Gastroesophageal sphincter (tissue), 4 donors: ENCODE data around the gene SGIP1. TPM values are rescaled to one million over a fixed set of nuclear protein-coding genes. Genes with fewer than 3 reads are reported as not detected.

Experiments
- ATAC-seq: fragments of 150-250 bp; one replicate; pipeline ENCODE4 v1.9.1; 2016; ENCODE audit warnings: mild to moderate bottlenecking, moderate library complexity
- H3K27ac ChIP-seq, 4 donors: fragments of 200-600 bp; sonication (generic) in 3 of 4; 1 replicate in 3 of 4; 2 replicates in 1 of 4; pipeline ENCODE4 v1.5.1; 2016 to 2019
- H3K27me3 ChIP-seq: fragments of 200-600 bp; sonication (generic); one replicate; pipeline ENCODE4 v1.5.1; 2019
- H3K36me3 ChIP-seq, 2 donors: fragments of 200-600 bp; sonication (generic); one replicate each; pipeline ENCODE4 v1.5.1; 2019; ENCODE audit warnings: control low read depth in 1 of 2
- H3K4me1 ChIP-seq, 3 donors: fragments of 200-600 bp; sonication (generic); 1 replicate in 2 of 3; 2 replicates in 1 of 3; pipeline ENCODE4 v1.5.1; 2016 to 2019; ENCODE audit warnings: control low read depth in 2 of 3
- H3K4me3 ChIP-seq, 2 donors: fragments of 200-600 bp; sonication (generic); one replicate each; pipeline ENCODE4 v1.5.1; 2019; ENCODE audit warnings: mild to moderate bottlenecking in 1 of 2, moderate library complexity in 1 of 2
- H3K9me3 ChIP-seq, 3 donors: fragments of 200-600 bp; sonication (generic); one replicate each; pipeline ENCODE4 v1.5.1; 2017 to 2019; ENCODE audit warnings: control low read depth in 2 of 3
- EP300 ChIP-seq: sonication (generic); formaldehyde crosslinking; IDR thresholded peaks from one replicate; pipeline ENCODE4 v1.6.1; 2017; ENCODE audit warnings: antibody characterized with exemption, mild to moderate bottlenecking
- POLR2A ChIP-seq, 2 donors: fragments of 450-650 bp; IDR thresholded peaks; one replicate each; pipeline ENCODE4 v1.6.1; 2017; ENCODE audit warnings: antibody characterized with exemption in 2 of 2, mild to moderate bottlenecking in 2 of 2, moderate library complexity in 1 of 2
- POLR2AphosphoS5 ChIP-seq: sonication (generic); formaldehyde crosslinking; IDR thresholded peaks from one replicate; pipeline ENCODE4 v1.6.1; 2017; ENCODE audit warnings: antibody characterized with exemption
- WGBS, 2 donors: methylation state at CpG; one replicate each; pipeline ENCODE4 v1.1.5; 2018; ENCODE audit warnings: low coverage in 1 of 2; 5-methylcytosine and 5-hydroxymethylcytosine counted together
- total RNA-seq, 4 donors: library from RNA; depleted of rRNA; stranded (reverse); fragments of >200 nt; gene quantifications; one replicate each; pipeline ENCODE4 v1.1.0, GENCODE V29; 2016
- TF ChIP-seq, protein P1 (sequence below), 4 experiments: fragments of 200-600 bp in 2 of 4; fragments of 450-650 bp in 2 of 4; sonication (generic) in 1 of 4; IDR thresholded peaks; one replicate each; pipeline ENCODE4 v1.5.1; 2017 to 2019; ENCODE audit warnings: antibody characterized with exemption in 4 of 4, mild to moderate bottlenecking in 2 of 4, moderate library complexity in 2 of 4

The SGIP1 gene
- total RNA-seq, 4 donors from 2014 or later: 6.5 to 14.0 (median 10.7) TPM

DNA sequence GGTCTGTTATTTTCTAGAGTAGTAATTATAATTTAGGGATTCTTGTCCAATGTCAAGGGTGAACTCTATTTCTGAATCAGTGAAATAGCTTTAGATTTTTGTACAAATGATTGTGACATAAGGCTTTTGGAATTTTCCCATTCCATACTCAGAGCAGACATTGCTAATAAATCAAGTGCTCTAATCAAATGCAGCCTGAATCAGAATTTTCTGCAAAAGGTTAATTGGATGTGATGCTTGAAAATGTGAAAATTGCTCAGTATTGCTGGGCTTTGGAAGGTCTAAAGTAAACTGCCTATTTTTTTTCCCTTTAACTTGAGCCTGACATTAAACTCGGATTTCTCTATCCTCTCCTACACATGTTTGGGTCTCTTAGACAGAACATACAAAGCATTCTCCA lies 23.2 kb downstream of the SGIP1 start:
- Histone ChIP-seq H3K27me3 (no peaks in the 10 kb centered on the region), H3K27ac (no peak overlapping the region), H3K4me1 (peaks cover 0 to 24% (median 0%) of the 10 kb centered on the region in 3 donors), H3K36me3 (no peaks in the 10 kb centered on the region), H3K9me3 (no peaks in the 10 kb centered on the region), H3K4me3 (no peak overlapping the region)
- 50 to 67% methylated on average over 1 of the region's 1 CpG for WGBS, 2 donors
- no peak for ATAC-seq
- TF ChIP-seq EP300 (no peak), POLR2AphosphoS5 (no peak), POLR2A (IDR thresholded peaks at IDR 0.05) (no peak)
- TF ChIP-seq, protein P1, sequence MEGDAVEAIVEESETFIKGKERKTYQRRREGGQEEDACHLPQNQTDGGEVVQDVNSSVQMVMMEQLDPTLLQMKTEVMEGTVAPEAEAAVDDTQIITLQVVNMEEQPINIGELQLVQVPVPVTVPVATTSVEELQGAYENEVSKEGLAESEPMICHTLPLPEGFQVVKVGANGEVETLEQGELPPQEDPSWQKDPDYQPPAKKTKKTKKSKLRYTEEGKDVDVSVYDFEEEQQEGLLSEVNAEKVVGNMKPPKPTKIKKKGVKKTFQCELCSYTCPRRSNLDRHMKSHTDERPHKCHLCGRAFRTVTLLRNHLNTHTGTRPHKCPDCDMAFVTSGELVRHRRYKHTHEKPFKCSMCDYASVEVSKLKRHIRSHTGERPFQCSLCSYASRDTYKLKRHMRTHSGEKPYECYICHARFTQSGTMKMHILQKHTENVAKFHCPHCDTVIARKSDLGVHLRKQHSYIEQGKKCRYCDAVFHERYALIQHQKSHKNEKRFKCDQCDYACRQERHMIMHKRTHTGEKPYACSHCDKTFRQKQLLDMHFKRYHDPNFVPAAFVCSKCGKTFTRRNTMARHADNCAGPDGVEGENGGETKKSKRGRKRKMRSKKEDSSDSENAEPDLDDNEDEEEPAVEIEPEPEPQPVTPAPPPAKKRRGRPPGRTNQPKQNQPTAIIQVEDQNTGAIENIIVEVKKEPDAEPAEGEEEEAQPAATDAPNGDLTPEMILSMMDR (IDR thresholded peaks at IDR 0.05): no peak

DNA sequence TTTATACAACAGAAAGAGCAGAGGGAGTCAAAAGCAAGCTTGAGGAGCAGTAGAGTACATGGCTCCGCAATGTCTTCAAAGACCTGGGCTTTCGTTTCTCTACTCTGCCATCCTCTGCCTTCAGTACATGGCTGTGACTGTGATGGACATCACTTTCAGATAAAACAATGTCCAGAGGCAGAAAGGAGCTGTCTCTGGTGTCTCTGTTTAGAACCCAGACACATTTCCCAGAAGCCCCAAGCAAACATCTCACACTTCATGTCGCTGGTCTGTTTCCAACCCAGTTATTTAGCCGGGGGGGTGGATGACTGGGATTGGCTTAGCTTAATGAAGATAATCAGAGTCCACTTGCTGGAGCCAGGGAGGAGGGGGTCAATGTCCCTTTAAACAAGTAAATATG lies 25.6 kb downstream of the SGIP1 start:
- Histone ChIP-seq H3K4me1 (peaks cover 0 to 34% (median 4%) of the 10 kb centered on the region in 3 donors), H3K9me3 (no peaks in the 10 kb centered on the region), H3K27ac (no peak overlapping the region), H3K4me3 (no peak overlapping the region), H3K36me3 (no peaks in the 10 kb centered on the region), H3K27me3 (no peaks in the 10 kb centered on the region)
- 66 to 94% methylated on average over 3 to 4 of the region's 4 CpGs for WGBS, 2 donors
- no peak for TF ChIP-seq EP300
- no peak for TF ChIP-seq POLR2A (IDR thresholded peaks at IDR 0.05)
- TF ChIP-seq POLR2AphosphoS5: no peak
- TF ChIP-seq, protein P1 (IDR thresholded peaks at IDR 0.05): no peak
- no peak for ATAC-seq

DNA sequence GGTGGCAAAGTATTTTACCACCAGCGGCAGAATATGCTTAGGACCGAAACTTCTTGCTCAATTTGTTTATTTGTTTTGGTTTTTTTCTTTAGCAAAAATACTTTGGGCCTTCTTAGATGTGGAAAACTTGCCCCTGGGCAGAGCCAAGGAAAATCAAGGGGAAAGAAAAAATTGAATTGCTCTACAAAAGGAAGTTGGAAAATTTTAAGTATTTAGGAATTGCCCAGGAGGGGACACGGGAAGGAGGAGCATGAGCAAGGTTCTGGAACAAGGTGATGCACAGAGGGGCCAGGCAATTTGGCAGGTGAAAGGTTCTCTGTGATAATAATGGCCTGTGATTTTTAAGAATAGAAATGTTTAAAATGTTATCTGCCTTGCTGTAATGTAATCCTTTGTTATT lies 28.6 kb downstream of the SGIP1 start:
- 71 to 75% methylated on average over 1 to 3 of the region's 3 CpGs for WGBS, 2 donors
- Histone ChIP-seq H3K4me1 (peaks cover 0 to 21% (median 4%) of the 10 kb centered on the region in 3 donors), H3K9me3 (no peaks in the 10 kb centered on the region), H3K27ac (peak overlapping the region in 1 of 4 donors; percentile 44), H3K27me3 (no peaks in the 10 kb centered on the region), H3K4me3 (no peak overlapping the region), H3K36me3 (no peaks in the 10 kb centered on the region)
- no peak for ATAC-seq
- TF ChIP-seq POLR2A (IDR thresholded peaks at IDR 0.05) (no peak), POLR2AphosphoS5 (no peak), EP300 (no peak)
- TF ChIP-seq, protein P1 (IDR thresholded peaks at IDR 0.05): no peak

DNA sequence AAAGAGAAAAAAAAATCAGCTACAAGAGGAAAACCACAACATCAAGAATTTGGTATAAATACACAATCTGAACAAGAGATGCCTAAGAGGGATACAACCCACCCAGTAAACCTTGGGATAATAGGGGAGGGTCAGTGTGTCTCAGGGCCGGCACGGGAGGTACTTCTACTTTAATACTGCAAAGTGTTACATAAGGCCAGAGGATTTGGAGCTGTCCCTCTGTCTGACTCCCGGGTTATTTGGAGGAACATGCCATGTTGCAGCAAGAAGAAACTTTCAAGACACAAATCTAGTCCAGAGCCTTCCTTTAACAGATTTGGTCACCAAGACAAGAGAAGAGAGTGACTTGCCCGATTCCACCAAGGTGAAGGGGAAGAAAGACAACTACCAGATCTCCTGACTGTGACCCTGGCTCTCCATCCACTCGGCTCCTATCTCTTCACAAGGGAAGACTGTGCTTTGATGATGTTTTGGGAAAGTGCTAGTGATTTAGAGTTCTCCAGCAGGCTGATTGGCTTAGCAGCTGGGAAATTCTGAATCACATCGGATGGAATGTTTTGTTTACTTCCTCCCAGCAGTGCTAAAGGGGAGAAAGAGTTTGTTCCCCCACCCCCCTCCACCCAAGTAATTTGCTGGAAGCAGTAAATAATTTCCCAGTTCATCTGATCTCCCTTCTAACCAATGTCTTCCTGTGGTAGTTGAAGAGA lies 29.3 kb downstream of the SGIP1 start:
- TF ChIP-seq POLR2AphosphoS5 (peak; percentile 54), EP300 (no peak)
- H3K27ac ChIP-seq: peak overlapping the region in 3 of 4 donors; percentile 25 to 44 (median 29)
- peak; percentile 62 for ATAC-seq

DNA sequence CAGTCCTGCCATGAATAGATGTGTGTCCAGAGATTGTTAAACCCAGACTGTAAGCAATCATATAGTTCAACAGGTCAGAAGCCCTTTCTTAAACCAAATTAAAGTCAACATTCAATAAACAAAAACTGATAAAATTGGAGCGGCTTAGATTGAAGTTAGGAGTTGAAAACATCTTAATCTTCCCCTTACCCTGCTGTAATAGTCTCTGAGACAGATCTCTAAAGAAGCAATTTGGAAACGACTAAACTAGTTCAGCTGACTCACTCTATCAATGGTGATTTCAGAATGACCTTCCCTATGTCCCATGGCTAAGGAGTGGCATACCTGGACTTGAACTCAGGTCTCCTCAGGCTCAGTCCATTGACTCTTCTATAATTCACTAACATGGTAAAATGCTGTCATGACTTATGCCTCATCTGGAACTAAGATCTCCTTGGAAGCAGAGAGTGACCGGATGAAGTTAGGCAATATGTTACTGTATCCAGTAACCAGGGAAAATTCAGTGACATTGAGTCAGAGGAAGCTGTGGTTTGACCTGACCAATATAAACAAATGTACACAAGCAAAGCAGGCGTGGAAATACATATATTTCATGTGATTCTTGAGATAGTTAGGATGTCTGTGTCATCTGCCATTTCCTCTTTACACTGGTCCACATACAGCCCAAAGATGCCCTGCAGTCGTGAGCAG lies 30.1 kb downstream of the SGIP1 start:
- TF ChIP-seq, protein P1 (IDR thresholded peaks at IDR 0.05): no peak
- peak; percentile 11 for TF ChIP-seq POLR2AphosphoS5
- 53 to 60% methylated on average over 4 to 5 of the region's 5 CpGs for WGBS, 2 donors
- H3K4me1 ChIP-seq: peaks cover 0 to 16% (median 4%) of the 10 kb centered on the region in 3 donors
- H3K9me3 ChIP-seq: no peaks in the 10 kb centered on the region
- peak; percentile 39 for ATAC-seq
- H3K27me3 ChIP-seq: no peaks in the 10 kb centered on the region
- peak overlapping the region in 3 of 4 donors; percentile 25 to 44 (median 29) for H3K27ac ChIP-seq
- H3K4me3 ChIP-seq: no peak overlapping the region
- no peaks in the 10 kb centered on the region for H3K36me3 ChIP-seq

More for the DNA sequence above, 29.3 kb downstream of the SGIP1 start:
- no peaks in the 10 kb centered on the region for H3K27me3 ChIP-seq
- no peaks in the 10 kb centered on the region for H3K9me3 ChIP-seq
- peaks cover 0 to 16% (median 4%) of the 10 kb centered on the region in 3 donors for H3K4me1 ChIP-seq
- WGBS, 2 donors: 41 to 50% methylated on average over 5 of the region's 6 CpGs
- H3K4me3 ChIP-seq: no peak overlapping the region
- no peaks in the 10 kb centered on the region for H3K36me3 ChIP-seq
